ENCODE measurements around the gene IRAK4. TPM values are rescaled to one million over a fixed set of nuclear protein-coding genes. Genes with fewer than 3 reads are reported as not detected.

Gene IRAK4
- polyA plus RNA-seq, 1 donor, result 20.2 TPM

DNA sequence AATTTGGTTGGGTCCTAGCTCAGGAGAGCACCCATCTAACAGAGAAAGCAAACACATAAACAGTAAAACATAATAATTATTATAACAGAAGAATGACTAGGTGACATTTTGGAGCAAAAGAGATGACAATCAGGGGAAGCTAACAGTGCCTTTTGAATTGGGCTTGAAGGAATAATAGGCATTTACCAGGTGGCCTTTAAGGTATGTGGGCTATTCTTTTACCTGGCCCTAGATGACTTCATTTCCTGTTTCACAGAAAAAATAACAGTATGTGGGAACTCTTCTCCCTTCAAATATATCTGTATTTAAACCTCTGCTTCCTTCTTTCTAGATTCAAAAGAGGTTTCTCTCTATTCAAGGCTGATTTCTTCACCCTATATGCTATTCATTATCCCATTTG lies 3.8 kb downstream of the IRAK4 start:
- Histone ChIP-seq H3K27ac (ENCODE audit: low read length) (no peak overlapping the region), H3K4me3 (ENCODE audit: low read length) (no peak overlapping the region), H3K9me3 (ENCODE audit: control insufficient read depth, low read depth, low read length) (no peaks in the 10 kb centered on the region), H3K36me3 (ENCODE audit: control insufficient read depth, insufficient read depth, low read length) (no peaks in the 10 kb centered on the region), H3K27me3 (ENCODE audit: control insufficient read depth, insufficient read depth, low read length) (no peaks in the 10 kb centered on the region), H3K4me1 (ENCODE audit: control insufficient read depth, insufficient read depth, low read length) (peaks cover 16% of the 10 kb centered on the region)
- DNase-seq, result no peak

DNA sequence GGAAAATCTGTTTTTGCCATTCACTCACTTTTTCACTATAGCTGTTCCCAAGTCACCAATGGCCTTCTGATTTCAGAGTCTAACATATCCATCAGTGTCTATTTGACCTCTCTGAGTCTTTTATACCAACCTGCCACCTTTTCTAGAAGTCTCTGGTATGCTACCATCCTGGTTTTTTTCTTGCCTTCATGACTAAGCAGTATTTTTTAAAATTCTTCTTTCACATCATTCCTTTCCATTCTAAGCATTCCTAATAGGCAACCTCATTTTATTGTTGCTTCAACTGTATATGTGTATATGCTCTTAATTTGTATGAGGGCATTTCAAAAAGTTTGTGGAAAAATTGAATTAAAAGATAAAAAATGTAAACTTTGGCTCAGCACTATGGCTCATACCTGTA lies 5.0 kb downstream of the IRAK4 start:
- no peaks in the 10 kb centered on the region for H3K36me3 ChIP-seq (ENCODE audit: control insufficient read depth, insufficient read depth, low read length)
- no peak overlapping the region for H3K27ac ChIP-seq (ENCODE audit: low read length)
- no peaks in the 10 kb centered on the region for H3K27me3 ChIP-seq (ENCODE audit: control insufficient read depth, insufficient read depth, low read length)
- no peak for DNase-seq
- H3K4me1 ChIP-seq (ENCODE audit: control insufficient read depth, insufficient read depth, low read length), result peaks cover 11% of the 10 kb centered on the region
- no peaks in the 10 kb centered on the region for H3K9me3 ChIP-seq (ENCODE audit: control insufficient read depth, low read depth, low read length)
- no peak overlapping the region for H3K4me3 ChIP-seq (ENCODE audit: low read length)

DNA sequence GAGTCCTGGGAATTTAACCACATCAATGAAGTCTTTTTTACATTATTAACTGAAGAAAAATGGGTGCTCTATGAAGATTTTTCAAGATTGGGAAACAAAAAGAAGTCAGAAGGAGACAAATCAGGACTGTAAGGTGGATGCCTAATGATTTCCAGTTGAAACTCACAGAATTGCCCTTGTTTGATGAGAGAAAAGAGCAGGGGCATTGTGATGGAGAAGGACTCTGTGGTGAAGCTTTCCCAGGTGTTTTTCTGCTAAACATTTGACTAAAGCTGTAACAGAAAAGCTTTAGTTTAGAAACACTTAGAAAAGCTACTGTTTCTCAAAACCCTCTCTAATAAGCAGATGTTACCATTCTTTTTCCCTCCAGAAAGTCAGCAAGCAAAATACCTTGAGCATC lies 5.8 kb downstream of the IRAK4 start:
- Histone ChIP-seq H3K4me3 (ENCODE audit: low read length) (no peak overlapping the region), H3K27me3 (ENCODE audit: control insufficient read depth, insufficient read depth, low read length) (no peaks in the 10 kb centered on the region), H3K9me3 (ENCODE audit: control insufficient read depth, low read depth, low read length) (no peaks in the 10 kb centered on the region), H3K4me1 (ENCODE audit: control insufficient read depth, insufficient read depth, low read length) (peaks cover 11% of the 10 kb centered on the region), H3K36me3 (ENCODE audit: control insufficient read depth, insufficient read depth, low read length) (no peaks in the 10 kb centered on the region), H3K27ac (ENCODE audit: low read length) (no peak overlapping the region)
- DNase-seq, result no peak

GRCh38 chr12:43766291-43766690 lies 7.5 kb downstream of the IRAK4 start:
- no peaks in the 10 kb centered on the region for H3K4me1 ChIP-seq (ENCODE audit: control insufficient read depth, insufficient read depth, low read length)
- H3K27me3 ChIP-seq (ENCODE audit: control insufficient read depth, insufficient read depth, low read length), result no peaks in the 10 kb centered on the region
- H3K9me3 ChIP-seq (ENCODE audit: control insufficient read depth, low read depth, low read length), result no peaks in the 10 kb centered on the region
- no peak overlapping the region for H3K4me3 ChIP-seq (ENCODE audit: low read length)
- peaks cover 9% of the 10 kb centered on the region for H3K36me3 ChIP-seq (ENCODE audit: control insufficient read depth, insufficient read depth, low read length)
- H3K27ac ChIP-seq (ENCODE audit: low read length), result no peak overlapping the region
- no peak for DNase-seq

GRCh38 chr12:43776498-43776897 lies 17.7 kb downstream of the IRAK4 start:
- DNase-seq, result no peak
- WGBS (ENCODE audit: insufficient coverage, low lambda C conversion rate), result 100% methylated on average over 1 of the region's 3 CpGs
- H3K36me3 ChIP-seq (ENCODE audit: control insufficient read depth, insufficient read depth, low read length), result peaks cover 40% of the 10 kb centered on the region

GRCh38 chr12:43786899-43787693 lies 28.3 kb downstream of the IRAK4 start:
- Histone ChIP-seq H3K27me3 (ENCODE audit: control insufficient read depth, insufficient read depth, low read length) (no peaks in the 10 kb centered on the region), H3K36me3 (ENCODE audit: control insufficient read depth, insufficient read depth, low read length) (peaks cover 29% of the 10 kb centered on the region), H3K4me3 (ENCODE audit: low read length) (no peak overlapping the region), H3K4me1 (ENCODE audit: control insufficient read depth, insufficient read depth, low read length) (no peaks in the 10 kb centered on the region), H3K9me3 (ENCODE audit: control insufficient read depth, low read depth, low read length) (no peaks in the 10 kb centered on the region), H3K27ac (ENCODE audit: low read length) (no peak overlapping the region)
- no peak for DNase-seq

More at GRCh38 chr12:43776498-43776897, 17.7 kb downstream of the IRAK4 start:
- H3K4me1 ChIP-seq (ENCODE audit: control insufficient read depth, insufficient read depth, low read length), result no peaks in the 10 kb centered on the region
- no peaks in the 10 kb centered on the region for H3K9me3 ChIP-seq (ENCODE audit: control insufficient read depth, low read depth, low read length)
- no peaks in the 10 kb centered on the region for H3K27me3 ChIP-seq (ENCODE audit: control insufficient read depth, insufficient read depth, low read length)
- H3K27ac ChIP-seq (ENCODE audit: low read length), result no peak overlapping the region
- H3K4me3 ChIP-seq (ENCODE audit: low read length), result no peak overlapping the region

DNA sequence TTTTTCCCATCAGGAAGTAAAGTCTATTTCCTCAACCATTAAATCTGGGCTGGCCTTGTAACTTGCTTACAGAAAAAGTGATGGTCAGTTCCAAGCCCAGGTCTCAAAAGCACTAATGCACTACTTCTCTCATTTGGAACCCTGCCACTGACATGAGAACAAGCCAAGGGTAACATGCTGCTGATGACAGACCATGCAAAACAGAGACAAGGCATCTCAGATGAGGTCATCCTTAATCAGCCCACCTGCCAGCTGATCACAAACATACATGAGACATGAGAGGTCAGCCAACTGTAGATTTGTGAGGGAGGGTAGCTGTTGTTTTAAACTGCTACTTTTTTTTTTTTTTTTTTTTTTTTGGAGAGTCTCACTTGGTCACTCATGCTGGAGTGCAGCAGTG lies 31.2 kb downstream of the IRAK4 start:
- Histone ChIP-seq H3K4me1 (ENCODE audit: control insufficient read depth, insufficient read depth, low read length) (no peaks in the 10 kb centered on the region), H3K27ac (ENCODE audit: low read length) (no peak overlapping the region), H3K4me3 (ENCODE audit: low read length) (no peak overlapping the region), H3K9me3 (ENCODE audit: control insufficient read depth, low read depth, low read length) (no peaks in the 10 kb centered on the region), H3K36me3 (ENCODE audit: control insufficient read depth, insufficient read depth, low read length) (peaks cover 15% of the 10 kb centered on the region), H3K27me3 (ENCODE audit: control insufficient read depth, insufficient read depth, low read length) (no peaks in the 10 kb centered on the region)
- DNase-seq, result peak in 1 of 2 donors; percentile 4

- Histone ChIP-seq H3K27me3 (ENCODE audit: control insufficient read depth, insufficient read depth, low read length) (no peaks in the 10 kb centered on the region), H3K27ac (ENCODE audit: low read length) (no peak overlapping the region), H3K36me3 (ENCODE audit: control insufficient read depth, insufficient read depth, low read length) (peaks cover 35% of the 10 kb centered on the region), H3K4me3 (ENCODE audit: low read length) (no peak overlapping the region), H3K4me1 (ENCODE audit: control insufficient read depth, insufficient read depth, low read length) (no peaks in the 10 kb centered on the region), H3K9me3 (ENCODE audit: control insufficient read depth, low read depth, low read length) (no peaks in the 10 kb centered on the region)
- DNase-seq, result no peak
- WGBS (ENCODE audit: insufficient coverage, low lambda C conversion rate), result no CpG with 5 or more reads among the region's 2 CpGs
These were observed 37.0 kb downstream of the IRAK4 start for GRCh38 chr12:43795716-43796280.

GRCh38 chr12:43797561-43798217 lies 38.9 kb downstream of the IRAK4 start:
- Histone ChIP-seq H3K9me3 (ENCODE audit: control insufficient read depth, low read depth, low read length) (no peaks in the 10 kb centered on the region), H3K4me1 (ENCODE audit: control insufficient read depth, insufficient read depth, low read length) (no peaks in the 10 kb centered on the region), H3K4me3 (ENCODE audit: low read length) (no peak overlapping the region), H3K27ac (ENCODE audit: low read length) (no peak overlapping the region), H3K36me3 (ENCODE audit: control insufficient read depth, insufficient read depth, low read length) (peaks cover 45% of the 10 kb centered on the region), H3K27me3 (ENCODE audit: control insufficient read depth, insufficient read depth, low read length) (no peaks in the 10 kb centered on the region)
- DNase-seq, result no peak
- 77% methylated on average over 2 of the region's 4 CpGs for WGBS (ENCODE audit: insufficient coverage, low lambda C conversion rate)

DNA sequence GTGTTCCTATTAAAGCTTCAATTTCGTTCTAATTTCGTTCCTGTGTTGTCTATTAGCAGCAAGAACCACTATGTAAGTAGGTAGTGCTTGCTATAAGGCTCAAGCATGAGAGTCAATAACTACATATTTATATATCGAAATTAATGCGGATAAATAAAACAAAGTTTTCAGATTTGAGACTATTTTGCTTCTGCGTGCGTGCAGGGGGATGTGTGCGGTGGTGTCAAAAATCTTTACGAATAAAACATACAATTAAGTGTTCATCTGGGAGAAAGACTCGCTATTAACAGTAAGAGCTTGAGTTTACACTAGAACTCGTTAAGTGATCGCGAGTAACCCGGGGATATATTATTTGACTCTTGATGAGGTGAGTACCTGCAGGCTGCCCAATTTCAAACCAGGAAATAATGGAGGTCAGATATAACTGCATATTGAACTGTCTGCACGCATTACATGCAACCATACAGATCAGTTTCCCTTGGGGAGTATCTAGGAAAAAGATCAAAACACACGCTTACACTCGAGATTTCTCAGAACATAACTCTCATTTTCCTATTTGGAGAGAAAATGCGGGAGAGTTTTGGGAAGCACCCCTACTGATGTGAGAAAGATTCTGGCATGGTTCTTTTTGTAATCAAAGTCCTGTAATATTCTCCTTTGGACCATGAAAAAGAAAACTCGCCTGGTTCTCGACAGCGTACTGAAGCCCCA lies 46.6 kb downstream of the IRAK4 start:
- H3K36me3 ChIP-seq (ENCODE audit: control insufficient read depth, insufficient read depth, low read length), result peaks cover 15% of the 10 kb centered on the region
- peak in 1 of 2 donors; percentile 3 for DNase-seq
- H3K27ac ChIP-seq (ENCODE audit: low read length), result peak overlapping the region; percentile 96
- no peaks in the 10 kb centered on the region for H3K4me1 ChIP-seq (ENCODE audit: control insufficient read depth, insufficient read depth, low read length)
- 11% methylated on average over 3 of the region's 20 CpGs for WGBS (ENCODE audit: insufficient coverage, low lambda C conversion rate)
- no peaks in the 10 kb centered on the region for H3K27me3 ChIP-seq (ENCODE audit: control insufficient read depth, insufficient read depth, low read length)
- peak overlapping the region; percentile 90 for H3K4me3 ChIP-seq (ENCODE audit: low read length)
- H3K9me3 ChIP-seq (ENCODE audit: control insufficient read depth, low read depth, low read length), result no peaks in the 10 kb centered on the region

All from large intestine (tissue), 3 donors.